ENCODE results near the gene CST3. TPM values are rescaled to one million over a fixed set of nuclear protein-coding genes. Genes with fewer than 3 reads are reported as not detected.

CST3 gene
- total and polyA plus RNA-seq, 10 of the 15 experiments (the other 5 are each of a cell fraction or from before 2014, with no cell fraction given): 11.8 to 127 (median 57.8) TPM

DNA sequence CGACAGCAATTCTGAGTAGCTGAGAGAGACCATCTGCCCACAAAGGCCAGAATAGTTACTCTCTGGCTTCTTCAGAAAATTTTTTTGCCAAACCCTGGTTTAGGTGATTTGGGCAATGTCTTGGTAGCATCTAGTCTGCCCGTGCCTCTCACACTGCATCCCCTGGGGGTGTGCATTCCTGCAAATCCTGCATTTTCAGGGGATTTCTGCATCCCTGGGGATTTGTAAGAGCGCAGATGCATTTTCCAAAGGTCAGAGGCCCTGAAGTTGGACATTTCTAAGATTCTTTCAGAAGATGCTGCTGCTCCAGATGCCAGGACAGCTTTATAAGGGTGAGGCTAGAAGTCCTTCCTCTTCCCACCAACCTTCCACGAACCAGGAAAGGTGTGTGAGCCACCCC lies 36.0 kb downstream of the CST3 start:
- H3K4me1 ChIP-seq (ENCODE audit: control insufficient read depth, insufficient read depth, low read length): no peaks in the 10 kb centered on the region
- no peaks in the 10 kb centered on the region for H3K79me2 ChIP-seq (ENCODE audit: control insufficient read depth, insufficient read depth, low read length)
- H3K4me2 ChIP-seq (ENCODE audit: control insufficient read depth, insufficient read depth): no peak overlapping the region
- BruUV-seq (replicated peaks): no TSS peak
- H3K9ac ChIP-seq (ENCODE audit: control insufficient read depth, insufficient read depth, low read length): no peak overlapping the region
- FAIRE-seq (no peak), ATAC-seq (no peak), DNase-seq (ENCODE audit: low read depth, low spot score) (no peak)
- ChIA-PET RAD21 (ENCODE audit: unreplicated experiment) (no interaction called here), CTCF (no interaction called here), SMC1A (ENCODE audit: uncharacterized antibody, unreplicated experiment) (no interaction called here), POLR2A (no interaction called here)
- no peak overlapping the region for H2AFZ ChIP-seq (ENCODE audit: control insufficient read depth, low read depth, low read length)
- no peak overlapping the region for H3K27ac ChIP-seq (ENCODE audit: control insufficient read depth, insufficient read depth)
- no peak for TF ChIP-seq WRNIP1 (IDR thresholded peaks at IDR 0.05; ENCODE audit: borderline replicate concordance, low read depth, low read length)
- no peak for TF ChIP-seq CHD2 (IDR thresholded peaks at IDR 0.05; ENCODE audit: borderline replicate concordance, low read depth, low read length)
- no peak for TF ChIP-seq GATAD2B (conservative IDR thresholded peaks at IDR 0.05; ENCODE audit: low read depth)
- no peak for TF ChIP-seq RCOR1 (conservative IDR thresholded peaks at IDR 0.05; ENCODE audit: low read depth, low read length)
- no peak for TF ChIP-seq POLR2A (IDR thresholded peaks at IDR 0.05; ENCODE audit: low read depth, low read length)
- TF ChIP-seq ZBED1 (IDR thresholded peaks at IDR 0.05; ENCODE audit: borderline replicate concordance): no peak
- no peak for TF ChIP-seq TBL1XR1 (IDR thresholded peaks at IDR 0.05; ENCODE audit: low read depth, low read length)
- TF ChIP-seq NR2F1 (conservative IDR thresholded peaks at IDR 0.05): no peak
- TF ChIP-seq, protein P1, sequence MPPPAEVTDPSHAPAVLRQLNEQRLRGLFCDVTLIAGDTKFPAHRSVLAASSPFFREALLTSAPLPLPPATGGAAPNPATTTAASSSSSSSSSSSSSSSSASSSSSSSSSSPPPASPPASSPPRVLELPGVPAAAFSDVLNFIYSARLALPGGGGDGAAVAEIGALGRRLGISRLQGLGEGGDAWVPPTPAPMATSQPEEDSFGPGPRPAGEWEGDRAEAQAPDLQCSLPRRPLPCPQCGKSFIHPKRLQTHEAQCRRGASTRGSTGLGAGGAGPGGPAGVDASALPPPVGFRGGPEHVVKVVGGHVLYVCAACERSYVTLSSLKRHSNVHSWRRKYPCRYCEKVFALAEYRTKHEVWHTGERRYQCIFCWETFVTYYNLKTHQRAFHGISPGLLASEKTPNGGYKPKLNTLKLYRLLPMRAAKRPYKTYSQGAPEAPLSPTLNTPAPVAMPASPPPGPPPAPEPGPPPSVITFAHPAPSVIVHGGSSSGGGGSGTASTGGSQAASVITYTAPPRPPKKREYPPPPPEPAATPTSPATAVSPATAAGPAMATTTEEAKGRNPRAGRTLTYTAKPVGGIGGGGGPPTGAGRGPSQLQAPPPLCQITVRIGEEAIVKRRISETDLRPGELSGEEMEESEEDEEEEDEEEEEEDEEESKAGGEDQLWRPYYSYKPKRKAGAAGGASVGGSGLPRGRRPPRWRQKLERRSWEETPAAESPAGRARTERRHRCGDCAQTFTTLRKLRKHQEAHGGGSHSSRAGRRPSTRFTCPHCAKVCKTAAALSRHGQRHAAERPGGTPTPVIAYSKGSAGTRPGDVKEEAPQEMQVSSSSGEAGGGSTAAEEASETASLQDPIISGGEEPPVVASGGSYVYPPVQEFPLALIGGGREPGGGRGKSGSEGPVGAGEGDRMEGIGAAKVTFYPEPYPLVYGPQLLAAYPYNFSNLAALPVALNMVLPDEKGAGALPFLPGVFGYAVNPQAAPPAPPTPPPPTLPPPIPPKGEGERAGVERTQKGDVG (CRISPR knock-in tag; IDR thresholded peaks at IDR 0.05): no peak
- no peak for TF ChIP-seq KDM1A (IDR thresholded peaks at IDR 0.05; ENCODE audit: borderline replicate concordance)
- no peak for TF ChIP-seq BHLHE40 (IDR thresholded peaks at IDR 0.05; ENCODE audit: borderline replicate concordance in 1 of 2, low read depth in 2 of 2, low read length in 1 of 2)
- no peak overlapping the region for H3K4me3 ChIP-seq
- WGBS (ENCODE audit: insufficient coverage, insufficient replicate concordance, low lambda C conversion rate, missing lambda C conversion rate): 0% methylated on average over 4 of the region's 4 CpGs
- intact Hi-C loops (cut with micrococcal nuclease; ENCODE audit: unreplicated experiment): loop anchor here (10.0 kb wide), 1 partner anchor 907 kb away; no protein-coding TSS in a partner anchor
- in situ Hi-C loops (cut with MboI): no loop called here
- no peaks in the 10 kb centered on the region for H3K27me3 ChIP-seq (replicated peaks in 1 of 2; ENCODE audit: control insufficient read depth in 2 of 2, insufficient read depth in 2 of 2, low read length in 1 of 2)
- H3K36me3 ChIP-seq (ENCODE audit: control insufficient read depth in 2 of 2, insufficient read depth in 2 of 2, low read length in 1 of 2): no peaks in the 10 kb centered on the region
- no peaks in the 10 kb centered on the region for H3K9me3 ChIP-seq (replicated peaks; ENCODE audit: control insufficient read depth, insufficient read depth, low read length)
- no peaks in the 10 kb centered on the region for H4K20me1 ChIP-seq (ENCODE audit: control insufficient read depth, insufficient read depth)

All from GM12878 (cell line).